Astrocyte of the spinal cord (primary cell): ENCODE results near the gene MEGF6.

ENCODE experiments used
- DNase-seq: peaks from one replicate; pipeline ENCODE4 v3.0.0; 2011; ENCODE audit warnings: low read depth, low spot score
- H3K4me3 ChIP-seq: 2 replicates; pipeline ENCODE4 v1.5.1; 2011; ENCODE audit warnings: low read depth, mild to moderate bottlenecking, low read length, moderate library complexity
- CTCF ChIP-seq: IDR thresholded peaks from 2 replicates; pipeline ENCODE4 v1.5.1; 2012; ENCODE audit warnings: low read depth, mild to moderate bottlenecking, low read length, inconsistent platforms
- in situ Hi-C: cut with HindIII; loops from 2 replicates; pipeline ENCODE4 v1.10.0; 2017; ENCODE audit warnings: low sequenced_read_pairs

The MEGF6 gene

GRCh38 chr1:3451994-3452865, 159.1 kb downstream of the MEGF6 start:
- no peak for TF ChIP-seq CTCF
- no peak for DNase-seq
- in situ Hi-C loops = no loop called here
- H3K4me3 ChIP-seq = no peak overlapping the region

GRCh38 chr1:3450983-3451382, 160.3 kb downstream of the MEGF6 start:
- no peak overlapping the region for H3K4me3 ChIP-seq
- in situ Hi-C loops = no loop called here
- no peak for DNase-seq

GRCh38 chr1:3450202-3450863, 161.0 kb downstream of the MEGF6 start:
- no peak for DNase-seq
- H3K4me3 ChIP-seq = no peak overlapping the region
- in situ Hi-C loops = no loop called here
- TF ChIP-seq CTCF = no peak

More at GRCh38 chr1:3450983-3451382, 160.3 kb downstream of the MEGF6 start:
- TF ChIP-seq CTCF = no peak

GRCh38 chr1:3444736-3445135, 166.6 kb downstream of the MEGF6 start:
- DNase-seq = no peak
- in situ Hi-C loops = no loop called here
- no peak for TF ChIP-seq CTCF
- no peak overlapping the region for H3K4me3 ChIP-seq

- in situ Hi-C loops = no loop called here
- no peak for DNase-seq
- TF ChIP-seq CTCF = no peak
- H3K4me3 ChIP-seq = no peak overlapping the region
Observed at GRCh38 chr1:3444298-3444697, 167.0 kb downstream of the MEGF6 start.

GRCh38 chr1:3443807-3444206, 167.5 kb downstream of the MEGF6 start:
- in situ Hi-C loops = no loop called here
- TF ChIP-seq CTCF = no peak
- no peak overlapping the region for H3K4me3 ChIP-seq
- no peak for DNase-seq
